ENCODE measurements around the gene ERN2. TPM values are rescaled to one million over a fixed set of nuclear protein-coding genes. Genes with fewer than 3 reads are reported as not detected.
A peak's percentile ranks its signal among the peaks of the same experiment; 100 is the strongest.

ERN2 gene
- total and polyA plus RNA-seq, 2 of the 13 experiments (the other 11 are each of a cell fraction or from before 2014, with no cell fraction given): 2.2 to 3.5 TPM

DNA sequence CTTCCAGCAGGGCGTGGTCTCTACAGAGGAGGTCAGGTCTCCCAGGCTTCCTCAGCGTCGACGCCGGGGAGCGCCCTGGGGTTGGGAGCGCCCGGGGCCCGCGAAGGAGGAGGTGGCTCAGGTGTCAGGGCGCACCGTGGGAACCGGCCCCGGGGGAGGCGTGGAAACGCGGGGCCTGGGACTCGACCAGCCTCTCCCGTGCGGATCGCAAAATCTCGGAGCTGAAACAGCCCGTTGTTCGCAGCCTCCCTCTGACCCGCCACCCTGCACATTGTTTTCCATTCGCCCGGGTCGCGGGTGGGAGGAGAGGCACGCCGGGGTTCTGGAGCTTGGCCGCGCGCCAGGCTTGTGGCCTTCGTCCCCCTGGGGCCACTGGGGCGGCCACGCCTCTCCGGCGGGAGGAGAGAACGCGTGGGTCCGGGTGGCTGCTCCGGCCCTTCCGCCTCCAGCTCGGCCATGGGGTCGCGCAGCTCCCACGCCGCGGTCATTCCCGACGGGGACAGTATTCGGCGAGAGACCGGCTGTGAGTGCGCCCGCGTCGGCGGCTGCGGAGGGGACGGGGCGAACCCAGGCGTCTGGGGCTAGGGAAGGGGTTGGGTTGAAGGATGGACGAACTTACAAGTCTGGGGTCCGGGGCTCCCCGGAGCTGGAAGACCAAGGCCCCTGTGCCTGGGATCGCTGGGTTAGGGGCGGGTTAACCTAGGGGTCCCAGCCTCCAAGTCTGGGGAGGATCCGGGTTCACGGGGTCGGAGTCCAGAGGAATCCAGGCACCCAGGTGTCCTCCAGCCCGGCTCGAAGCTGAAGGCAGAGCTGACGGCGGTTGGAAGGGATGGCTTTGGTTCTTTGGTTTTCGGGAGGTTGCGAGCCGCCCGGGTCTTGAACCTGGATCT lies 41.8 kb upstream of the ERN2 start, which contains the start of gene CHP2 (continued):
- TF ChIP-seq MYPOP (CRISPR knock-in tag; IDR thresholded peaks at IDR 0.05) (no peak), ZNF124 (CRISPR knock-in tag; IDR thresholded peaks at IDR 0.05) (no peak), MIER2 (CRISPR knock-in tag; IDR thresholded peaks at IDR 0.05) (no peak), ZNF709 (CRISPR knock-in tag; IDR thresholded peaks at IDR 0.05) (peak; percentile 45; the same call in 1 of the 2 replicates), MAFG (CRISPR knock-in tag; IDR thresholded peaks at IDR 0.05) (peak; percentile 27; the same call in 1 of the 2 replicates), STAT5B (CRISPR knock-in tag; IDR thresholded peaks at IDR 0.05) (no peak), NCOA5 (CRISPR knock-in tag; IDR thresholded peaks at IDR 0.05) (no peak), ZNF777 (CRISPR knock-in tag; IDR thresholded peaks at IDR 0.05) (0 out of 2 replicates have a peak, but pooled peaks have one; percentile 28), NR2F6 (IDR thresholded peaks at IDR 0.05) (no peak), NR2F6 (CRISPR knock-in tag; IDR thresholded peaks at IDR 0.05) (no peak), ZNF781 (CRISPR knock-in tag; IDR thresholded peaks at IDR 0.05; ENCODE audit: borderline replicate concordance, not compliant biosample characterization) (peak; percentile 17), ZMAT3 (CRISPR knock-in tag; conservative IDR thresholded peaks at IDR 0.05) (no peak), ZNF747 (CRISPR knock-in tag; IDR thresholded peaks at IDR 0.05; ENCODE audit: borderline replicate concordance) (no peak), CREB3 (CRISPR knock-in tag; IDR thresholded peaks at IDR 0.05) (no peak), CEBPG (CRISPR knock-in tag; IDR thresholded peaks at IDR 0.05) (no peak), HOXA7 (CRISPR knock-in tag; IDR thresholded peaks at IDR 0.05) (no peak), IKZF1 (IDR thresholded peaks at IDR 0.05) (no peak), RAD51 (IDR thresholded peaks at IDR 0.05; ENCODE audit: borderline replicate concordance) (no peak), ZNF776 (CRISPR knock-in tag; IDR thresholded peaks at IDR 0.05) (no peak), ZNF180 (CRISPR knock-in tag; IDR thresholded peaks at IDR 0.05; ENCODE audit: borderline replicate concordance, low read depth) (no peak), ZNF3 (CRISPR knock-in tag; IDR thresholded peaks at IDR 0.05) (no peak), ZFYVE20 (CRISPR knock-in tag; IDR thresholded peaks at IDR 0.05; ENCODE audit: borderline replicate concordance, low read depth) (peak; percentile 70; the same call in 1 of the 2 replicates), HIVEP1 (CRISPR knock-in tag; IDR thresholded peaks at IDR 0.05) (0 out of 2 replicates have a peak, but pooled peaks have one; percentile 30), ZNF83 (CRISPR knock-in tag; IDR thresholded peaks at IDR 0.05; ENCODE audit: borderline replicate concordance) (no peak), RNF2 (conservative IDR thresholded peaks at IDR 0.05; ENCODE audit: low read depth) (no peak), ZNF564 (CRISPR knock-in tag; IDR thresholded peaks at IDR 0.05) (no peak), SATB2 (CRISPR knock-in tag; IDR thresholded peaks at IDR 0.05) (no peak)
- TF ChIP-seq, protein P1, sequence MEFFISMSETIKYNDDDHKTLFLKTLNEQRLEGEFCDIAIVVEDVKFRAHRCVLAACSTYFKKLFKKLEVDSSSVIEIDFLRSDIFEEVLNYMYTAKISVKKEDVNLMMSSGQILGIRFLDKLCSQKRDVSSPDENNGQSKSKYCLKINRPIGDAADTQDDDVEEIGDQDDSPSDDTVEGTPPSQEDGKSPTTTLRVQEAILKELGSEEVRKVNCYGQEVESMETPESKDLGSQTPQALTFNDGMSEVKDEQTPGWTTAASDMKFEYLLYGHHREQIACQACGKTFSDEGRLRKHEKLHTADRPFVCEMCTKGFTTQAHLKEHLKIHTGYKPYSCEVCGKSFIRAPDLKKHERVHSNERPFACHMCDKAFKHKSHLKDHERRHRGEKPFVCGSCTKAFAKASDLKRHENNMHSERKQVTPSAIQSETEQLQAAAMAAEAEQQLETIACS (CRISPR knock-in tag; IDR thresholded peaks at IDR 0.05): no peak

All from HepG2 (cell line).